HG03045 (cell line): ENCODE data around the gene TEX36.
"Not testable (repeated sequence)": the region's sequence is repeated elsewhere in the genome, so short reads cannot be mapped to it uniquely, and the experiment has no call there.

ENCODE experiments used
- ATAC-seq: cut with Tn5 transposase; IDR thresholded peaks from one replicate; pipeline ENCODE4 v1.9.1; 2021; ENCODE audit warnings: mild to moderate bottlenecking, moderate library complexity; ENCODE audit not compliant: unreplicated experiment

The TEX36 gene, protein sequence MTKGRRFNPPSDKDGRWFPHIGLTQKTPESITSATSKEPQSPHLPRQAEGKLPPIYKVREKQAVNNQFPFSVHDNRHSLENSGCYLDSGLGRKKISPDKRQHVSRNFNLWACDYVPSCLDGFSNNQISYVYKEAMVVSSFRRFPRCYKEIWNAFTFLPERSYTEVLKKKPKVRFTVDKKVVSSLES

DNA sequence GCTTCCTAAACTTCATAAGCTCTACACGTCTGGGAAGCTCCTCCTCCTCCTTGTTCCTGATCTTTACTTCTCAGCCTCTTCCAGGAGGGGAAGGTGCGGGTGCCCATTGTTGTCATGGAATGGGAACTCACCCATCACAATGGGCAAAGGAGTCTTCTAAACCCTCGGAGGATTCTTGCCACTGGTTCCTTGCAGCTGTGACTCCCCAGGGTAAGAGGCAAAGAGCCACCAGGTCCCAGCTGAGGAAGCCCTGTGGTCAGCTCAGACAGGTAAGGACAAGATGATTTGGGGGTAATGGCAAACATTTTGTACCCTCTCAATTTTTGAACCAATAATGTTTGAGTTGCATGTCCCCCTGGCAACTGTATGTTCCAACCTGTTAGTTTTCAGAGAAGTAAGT is at the start of gene TEX36:
TEX36 (minus strand) TSS at position 101 of the 400 bp plus-strand sequence. CDS start 174 bp downstream, outside the sequence.
- ATAC-seq, result no peak

DNA sequence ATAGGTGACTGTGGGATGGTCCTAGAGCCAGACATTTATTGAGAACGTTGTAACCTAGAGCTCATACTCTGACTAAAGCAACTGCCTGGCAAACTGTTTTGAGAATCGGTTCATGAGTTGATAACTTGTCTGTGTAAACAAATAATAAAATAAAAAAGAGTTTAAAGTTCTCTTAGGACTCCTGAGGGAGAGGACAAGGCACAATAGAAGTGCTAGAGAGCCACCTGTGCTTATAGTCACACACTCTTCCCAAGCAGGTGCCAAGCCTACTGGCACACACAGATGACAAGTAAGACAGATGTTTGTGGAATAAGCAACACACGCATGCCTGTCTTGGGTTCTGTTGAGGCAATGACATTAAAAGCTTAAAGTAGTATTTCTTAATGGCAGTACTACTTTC is 44.5 kb upstream of the TEX36 start:
- ATAC-seq, result no peak

DNA sequence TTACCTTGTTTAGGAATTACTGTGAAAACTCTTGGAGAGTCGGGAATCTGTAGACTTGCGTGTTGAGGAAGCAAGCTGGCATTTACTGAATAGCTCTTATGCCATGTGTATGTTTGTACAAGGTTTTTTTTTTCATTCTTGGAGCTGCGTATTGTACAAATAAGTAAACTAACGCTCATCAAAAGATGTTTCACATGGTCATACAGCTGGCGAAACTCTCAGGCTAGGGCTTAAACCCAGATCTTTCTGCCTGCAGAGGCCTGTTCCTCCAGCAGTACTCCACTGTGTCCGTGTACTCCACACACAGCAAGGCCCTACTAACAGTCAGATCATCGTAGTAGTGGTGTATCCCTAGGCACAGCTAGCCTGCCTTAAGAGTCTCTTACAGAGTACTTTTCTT is 44.0 kb upstream of the TEX36 start:
- no peak for ATAC-seq

DNA sequence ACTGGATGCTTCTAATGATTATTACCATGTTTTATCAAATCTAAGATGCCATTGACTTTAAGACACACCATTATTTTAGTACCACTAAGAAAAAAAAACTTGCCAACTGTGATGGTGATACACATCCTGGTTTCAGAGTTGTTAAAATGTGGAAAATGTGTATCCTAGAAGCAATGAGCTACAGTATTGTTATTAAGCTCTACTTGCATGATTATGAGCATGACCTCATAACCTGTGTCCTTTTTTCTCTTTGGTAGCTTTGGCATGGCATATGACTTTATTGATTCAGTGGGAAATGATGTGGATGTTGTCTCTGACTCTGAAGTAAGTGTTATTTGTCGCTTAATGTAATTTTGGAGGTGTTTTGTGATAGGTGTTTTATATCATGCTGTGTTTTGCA is 39.8 kb upstream of the TEX36 start:
- no peak for ATAC-seq

DNA sequence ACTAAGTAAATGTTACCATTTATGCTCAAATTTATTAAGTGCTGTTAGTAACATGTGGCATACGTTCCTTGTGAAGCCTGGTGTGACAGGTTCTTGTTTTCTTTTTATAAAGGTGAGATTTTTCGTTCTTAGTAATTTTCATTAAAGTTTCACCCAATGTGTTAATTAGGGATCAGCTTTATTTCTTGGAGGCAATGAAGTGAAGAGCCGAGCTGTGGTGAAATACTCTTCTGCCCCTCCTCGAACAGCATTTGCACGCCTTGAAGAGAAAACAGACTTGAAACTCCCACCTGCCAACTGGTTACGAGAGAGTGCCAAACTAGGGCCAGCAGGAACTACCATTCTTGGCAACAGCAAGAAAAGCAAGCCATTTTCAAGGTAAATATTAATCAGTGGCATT is 38.1 kb upstream of the TEX36 start:
- ATAC-seq, result no peak

DNA sequence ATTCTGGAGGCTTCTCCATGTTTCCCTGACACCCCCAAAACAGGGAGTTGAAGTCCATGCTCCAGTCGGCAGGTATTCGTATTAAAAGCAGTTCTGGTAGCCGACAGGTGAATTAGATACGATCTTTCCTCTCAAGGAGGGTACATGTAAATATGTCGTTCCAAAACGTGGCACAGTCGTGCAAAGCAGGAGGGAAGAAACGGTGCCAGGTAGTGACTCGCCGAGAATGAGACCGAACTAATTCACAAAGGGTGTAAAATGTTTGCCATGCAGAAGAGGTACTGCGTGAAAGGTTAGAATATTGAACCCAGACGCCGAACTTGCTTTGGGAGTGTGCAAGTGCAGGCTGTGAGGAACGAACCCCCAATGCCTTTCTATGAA is 37.0 kb upstream of the TEX36 start:
- no peak for ATAC-seq

DNA sequence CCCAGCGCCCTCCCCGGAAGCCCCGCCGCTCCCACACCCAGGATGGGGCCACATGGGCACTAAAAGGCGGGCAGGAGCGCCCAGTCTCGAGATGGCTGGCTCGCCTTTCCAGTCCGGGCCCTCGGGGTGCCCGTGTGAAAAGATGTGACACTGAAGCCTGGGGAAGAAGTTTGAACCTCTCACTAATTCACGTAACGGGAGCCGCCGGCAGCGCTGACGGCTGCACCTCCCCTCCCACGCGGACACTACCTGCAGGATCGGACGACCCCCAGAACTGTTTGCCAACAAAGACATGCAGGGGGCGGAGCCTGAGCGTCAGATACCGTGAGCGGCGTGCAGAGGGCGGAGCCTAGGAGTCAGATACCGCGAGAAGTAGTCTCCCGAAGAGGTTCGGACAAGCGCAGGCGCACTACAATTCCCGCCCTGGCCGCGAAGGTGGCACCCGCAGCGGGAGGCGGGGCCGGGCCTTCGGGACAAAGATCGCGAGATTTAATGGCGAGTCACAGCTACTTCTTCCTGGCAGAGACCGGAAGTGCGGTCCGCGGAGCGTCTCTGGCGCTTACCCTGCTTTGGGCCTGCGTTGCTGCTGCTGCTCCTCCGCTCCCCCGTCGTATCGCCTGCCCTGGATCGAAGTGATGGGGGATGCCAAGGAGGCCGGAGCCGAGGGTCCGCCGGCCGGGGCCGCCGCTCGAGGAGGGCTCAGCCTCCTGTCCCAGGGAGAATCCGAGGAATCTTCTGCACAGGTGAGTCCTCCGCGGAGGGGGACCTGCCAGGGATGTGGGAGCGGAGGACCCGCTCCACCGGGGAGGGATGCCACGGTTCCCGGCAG is 36.4 kb upstream of the TEX36 start, which contains the start of gene EDRF1:
EDRF1 (plus strand) TSS at position 537 of the 829 bp plus-strand sequence; CDS start at position 636, 99 bp downstream.
- peak; percentile 95 for ATAC-seq

DNA sequence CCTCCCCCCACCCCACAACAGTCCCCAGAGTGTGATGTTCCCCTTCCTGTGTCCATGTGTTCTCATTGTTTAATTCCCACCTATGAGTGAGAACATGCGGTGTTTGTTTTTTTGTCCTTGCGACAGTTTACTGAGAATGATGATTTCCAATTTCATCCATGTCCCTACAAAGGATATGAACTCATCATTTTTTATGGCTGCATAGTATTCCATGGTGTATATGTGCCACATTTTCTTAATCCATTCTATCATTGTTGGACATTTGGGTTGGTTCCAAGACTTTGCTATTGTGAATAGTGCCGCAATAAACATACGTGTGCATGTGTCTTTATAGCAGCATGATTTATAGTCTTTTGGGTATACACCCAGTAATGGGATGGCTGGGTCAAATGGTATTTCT is 31.8 kb upstream of the TEX36 start:
- not testable (repeated sequence) for ATAC-seq

DNA sequence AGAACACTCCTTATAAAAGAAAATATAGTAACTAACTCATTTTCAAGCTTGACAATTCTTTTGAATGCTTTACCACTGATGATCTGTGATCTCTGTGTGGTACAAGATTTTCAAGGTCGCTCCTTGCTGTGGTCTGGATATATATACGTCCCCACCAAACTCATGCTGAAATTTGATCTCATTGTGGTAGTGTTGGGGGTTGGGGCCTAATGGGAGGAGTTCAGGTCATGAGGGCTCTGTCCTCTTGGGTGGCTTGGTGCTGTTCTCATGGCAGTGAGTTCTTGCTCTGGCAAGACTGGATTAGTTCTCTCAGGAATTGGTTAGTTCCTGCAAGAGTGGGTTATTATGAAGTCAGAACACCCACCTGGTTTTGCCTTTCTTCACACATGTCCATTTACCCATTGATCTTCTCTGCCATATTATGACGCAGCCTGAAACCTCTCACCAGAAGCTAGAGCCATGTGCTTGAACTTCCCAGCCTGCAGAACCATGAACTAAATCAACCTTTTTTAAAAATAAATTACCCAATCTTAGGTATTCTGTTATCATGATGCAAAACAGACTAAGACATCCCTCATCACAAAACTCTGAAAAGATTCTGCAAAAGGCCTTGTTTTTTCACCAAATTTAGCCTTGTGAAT is 28.3 kb upstream of the TEX36 start:
- no peak for ATAC-seq

DNA sequence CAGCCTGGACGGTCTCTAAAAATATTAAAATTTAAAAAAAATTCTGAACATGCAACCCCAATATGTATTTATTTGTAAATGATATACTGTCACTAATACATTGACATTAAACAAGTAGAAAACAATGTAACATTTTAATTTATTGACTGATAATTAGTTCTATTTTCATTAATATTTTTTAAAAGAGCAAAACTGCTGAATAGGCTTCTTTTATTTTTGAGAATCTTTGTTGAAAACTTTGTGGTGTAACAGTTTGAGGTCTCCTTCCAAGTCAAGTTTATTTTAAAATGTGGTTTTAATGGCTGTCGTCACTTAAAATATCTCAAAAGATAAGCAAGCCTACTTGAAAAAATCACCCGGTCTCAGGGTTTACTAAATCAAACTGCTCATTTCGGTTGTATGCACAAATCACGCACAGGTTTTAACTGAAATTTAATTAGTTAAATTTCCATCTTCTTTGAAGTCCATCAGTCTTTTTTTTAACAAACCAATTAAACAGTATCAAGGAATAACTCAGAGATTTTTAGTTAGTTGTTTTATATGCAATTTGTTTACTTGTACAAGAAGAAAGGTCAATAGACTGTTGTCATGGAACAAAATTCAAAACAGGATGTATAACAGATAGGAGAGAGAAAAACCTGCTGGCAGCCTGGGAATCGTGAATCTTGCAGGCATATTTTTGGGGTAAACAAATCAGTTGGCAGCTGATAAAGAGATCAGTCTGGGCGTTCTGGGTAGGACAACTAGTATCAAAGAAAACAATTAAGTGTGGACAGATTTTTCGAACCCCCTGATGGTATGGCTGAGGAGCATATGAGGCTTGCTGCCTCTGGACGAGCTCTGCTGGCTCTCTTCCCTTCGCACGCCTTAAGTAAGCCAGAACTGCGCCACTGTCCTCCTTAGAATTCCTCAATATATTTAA is 26.9 kb upstream of the TEX36 start:
- ATAC-seq, result no peak

DNA sequence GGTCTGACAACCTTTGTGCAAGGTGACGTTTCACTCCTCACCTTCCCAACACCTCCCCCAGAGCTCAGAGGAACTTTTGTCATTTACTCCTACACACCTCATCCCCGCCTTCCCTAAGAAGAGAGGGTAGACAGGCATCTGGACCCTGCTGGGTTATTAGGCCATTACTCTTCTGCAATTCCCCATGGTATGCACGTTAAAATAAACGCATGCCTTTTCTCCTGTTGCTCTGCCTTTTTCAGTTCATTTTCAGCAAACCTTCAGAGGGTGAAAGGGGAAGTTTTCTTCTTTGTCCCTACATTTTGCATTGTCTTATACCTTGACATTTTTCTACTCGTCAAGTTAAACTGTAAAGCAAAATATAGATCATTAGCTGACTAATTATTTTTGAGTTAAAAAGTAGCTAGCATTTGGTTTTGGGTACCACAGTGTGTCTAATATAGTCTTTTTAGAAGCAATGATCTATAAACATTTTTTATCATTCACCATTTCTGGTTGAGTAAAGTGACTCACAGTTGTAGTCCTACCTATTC is 26.1 kb upstream of the TEX36 start:
- no peak for ATAC-seq

DNA sequence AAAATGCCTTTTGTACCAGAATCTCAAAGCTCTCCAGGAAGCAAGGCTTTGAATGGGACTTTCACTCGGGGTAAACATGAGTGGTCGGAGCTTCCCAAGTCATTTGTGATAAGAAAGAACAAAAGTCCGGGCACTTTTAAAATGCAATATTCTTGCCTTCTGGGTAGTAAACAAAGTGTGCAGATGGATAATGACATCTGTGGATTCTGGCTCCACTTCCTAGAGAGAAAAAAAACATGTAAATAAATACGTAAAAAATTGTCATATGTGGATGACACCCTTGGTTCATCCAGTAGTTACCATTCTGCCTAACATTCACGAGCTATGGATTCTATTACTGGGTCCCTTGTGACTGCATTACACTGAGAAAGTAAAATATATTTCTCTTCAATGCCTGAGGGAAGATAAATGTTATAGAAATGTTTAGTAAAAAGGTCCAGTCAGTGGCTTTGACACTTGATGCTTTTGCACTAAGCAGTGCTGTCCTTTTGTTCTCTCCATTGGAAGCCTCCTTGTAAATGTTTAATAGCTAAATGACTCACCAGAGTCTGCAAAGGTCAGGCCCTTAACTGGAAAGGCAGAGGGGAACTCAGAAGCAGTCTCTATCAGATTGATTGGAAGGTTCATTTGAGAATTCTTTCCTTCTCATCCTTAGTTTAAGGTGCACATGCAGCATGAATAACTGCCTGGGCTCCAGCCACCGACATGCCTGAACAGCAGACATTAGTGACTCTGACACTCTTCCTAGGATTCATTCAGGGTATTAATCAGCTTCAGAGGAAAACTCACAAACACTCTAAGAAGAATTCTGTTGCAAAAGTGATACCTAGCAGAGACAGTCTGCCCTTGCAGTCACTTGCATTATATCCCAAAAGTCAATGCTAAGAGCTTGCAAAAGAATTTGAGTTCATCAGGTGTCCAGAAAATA is 24.8 kb upstream of the TEX36 start:
- no peak for ATAC-seq

DNA sequence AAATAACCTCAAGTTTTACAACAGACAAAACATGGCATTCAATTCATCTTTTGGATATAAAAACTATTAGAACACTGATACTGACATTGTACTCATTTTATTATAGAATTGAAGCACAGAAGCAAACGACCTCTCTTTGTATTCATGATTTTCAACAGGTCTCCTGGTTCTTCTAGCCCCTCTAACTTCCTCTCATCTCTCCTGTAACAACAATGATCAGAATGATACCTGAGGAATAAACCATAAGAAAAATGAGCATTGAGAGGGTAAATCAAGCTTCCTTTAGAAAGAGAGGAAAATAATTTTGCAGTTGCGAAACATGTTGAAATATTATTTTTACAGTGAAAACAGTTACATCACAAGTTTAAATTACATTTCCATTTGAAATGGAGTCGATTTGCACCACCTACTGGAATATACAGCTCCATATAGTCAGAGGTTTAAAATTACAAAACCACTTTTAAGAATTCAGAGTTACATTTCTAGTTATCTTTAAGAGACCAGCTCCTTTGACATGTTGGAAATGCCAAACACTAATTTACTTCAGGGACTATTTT is 17.5 kb upstream of the TEX36 start:
- ATAC-seq, result no peak

DNA sequence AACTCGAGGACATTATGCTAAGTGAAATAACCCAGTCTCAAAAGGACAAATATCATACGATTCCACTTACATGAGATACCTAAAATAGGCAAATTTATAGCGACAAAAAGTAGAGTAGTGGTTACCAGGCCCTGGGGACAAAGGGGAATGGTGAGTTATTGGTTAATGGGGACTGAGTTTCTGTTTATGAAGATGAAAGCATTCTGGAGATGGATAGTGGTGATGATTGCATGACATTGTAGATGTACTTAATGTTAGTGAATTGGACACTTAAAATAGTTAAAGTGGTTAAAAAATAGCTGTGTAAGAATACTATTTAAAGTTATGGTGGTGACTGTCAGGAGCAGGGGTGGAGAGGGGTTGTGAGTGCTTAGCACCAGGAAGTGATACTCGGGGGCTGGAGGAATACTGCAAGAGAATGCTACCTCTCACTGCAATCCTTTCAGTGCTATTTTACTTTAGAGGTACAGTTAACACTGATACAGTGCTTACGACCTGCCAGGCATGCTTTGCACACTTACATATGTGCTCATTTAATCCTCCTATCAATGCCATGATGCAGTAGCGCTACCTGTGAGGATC is 16.7 kb upstream of the TEX36 start:
- ATAC-seq, result no peak

DNA sequence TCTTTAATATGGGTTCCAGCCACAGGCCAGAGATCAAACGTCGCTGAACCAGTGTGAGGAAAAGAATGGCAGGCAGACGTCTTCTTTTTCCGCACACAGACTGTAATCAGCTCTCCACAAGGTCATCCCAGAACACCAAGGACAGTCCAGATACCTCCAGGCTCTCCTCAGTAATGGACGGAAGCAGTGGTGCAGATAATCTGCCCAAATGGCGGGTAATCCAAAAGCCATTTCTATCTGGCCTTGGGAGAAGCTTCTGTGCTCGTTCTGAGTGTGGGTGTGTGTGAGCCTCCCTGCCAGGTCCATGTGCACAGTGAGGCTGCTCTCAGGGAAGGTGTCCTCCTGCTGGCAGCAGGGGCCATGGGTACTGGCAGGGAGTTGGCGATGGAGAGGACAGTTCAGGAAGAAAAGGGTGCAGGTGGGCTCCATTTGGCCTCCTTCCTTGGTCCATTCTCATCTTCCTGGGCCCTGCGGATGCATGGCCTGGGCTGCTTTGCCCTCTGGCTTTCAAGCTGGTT is 15.6 kb upstream of the TEX36 start:
- no peak for ATAC-seq

DNA sequence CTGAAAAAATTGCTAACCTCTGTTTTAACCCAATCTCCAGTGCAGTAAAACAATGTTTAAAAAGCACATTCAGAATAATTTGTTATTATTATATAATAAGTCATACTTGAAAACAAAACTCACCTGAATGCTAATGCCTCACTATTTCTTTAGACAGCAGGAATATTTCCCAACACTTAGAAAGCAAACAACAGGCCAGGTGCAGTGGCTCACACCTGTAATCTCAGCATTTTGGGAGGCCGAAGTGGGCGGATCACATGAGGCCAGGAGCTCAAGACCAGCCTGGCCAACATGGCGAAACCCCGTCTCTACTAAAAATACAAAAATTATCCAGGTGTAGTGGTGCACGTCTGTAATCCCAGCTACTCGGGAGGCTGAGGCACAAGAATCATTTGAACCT is 13.9 kb upstream of the TEX36 start:
- ATAC-seq, result not testable (repeated sequence)

DNA sequence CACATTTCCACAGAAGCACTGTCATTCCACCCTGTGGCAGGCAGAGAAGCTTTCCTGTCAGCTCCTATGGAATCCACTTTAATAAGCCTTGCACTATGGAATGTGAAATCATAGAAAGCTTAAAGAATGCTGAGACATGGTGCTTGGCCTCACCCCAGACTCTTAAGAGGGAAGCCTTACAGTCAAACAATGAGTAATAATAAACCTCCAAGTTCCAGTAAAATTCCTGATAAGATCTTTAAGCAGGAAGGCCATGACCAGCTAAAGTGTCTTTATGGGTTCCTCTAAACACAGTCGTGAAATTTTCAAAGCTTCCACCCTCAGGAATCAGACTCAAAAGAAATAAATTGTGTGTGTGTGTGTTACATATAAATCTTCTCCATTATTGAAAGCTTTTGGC is 11.9 kb upstream of the TEX36 start:
- ATAC-seq, result no peak

DNA sequence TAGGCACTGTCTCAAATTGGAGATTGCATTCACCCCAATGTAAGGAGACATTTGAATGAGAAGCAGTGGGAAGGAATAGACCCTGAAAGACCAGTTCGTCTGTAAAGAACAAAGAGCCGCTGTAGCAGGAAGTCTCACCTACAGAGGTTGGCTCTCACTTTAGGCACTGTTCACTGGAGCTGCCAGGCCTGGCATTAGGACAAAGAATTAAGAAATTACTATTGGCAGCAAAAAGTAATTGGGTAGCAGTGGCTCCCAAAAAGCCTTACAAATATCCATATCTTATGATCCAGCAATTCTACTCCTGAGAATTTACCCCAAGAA is 10.5 kb upstream of the TEX36 start:
- no peak for ATAC-seq
